UCSD-AML1 (cell line): Measurements from ENCODE around the gene CCDC85C.
"Not testable (repeated sequence)": the region's sequence is repeated elsewhere in the genome, so short reads cannot be mapped to it uniquely, and the experiment has no call there.

Experiments
- DNase-seq: peaks from one replicate; lab custom pipeline; 2025; ENCODE audit not compliant: unreplicated experiment; lab: John Stamatoyannopoulos, UW

Gene CCDC85C

GRCh38 chr14:99603471-99604277 is at the start of gene CCDC85C:
Gene CCDC85C, minus strand, starts transcription at chr14:99604207. Its CDS starts 248 bp downstream, at chr14:99603959.
- DNase-seq = no peak

GRCh38 chr14:99651953-99652746 is 48.1 kb upstream of the CCDC85C start:
- DNase-seq = no peak

DNA sequence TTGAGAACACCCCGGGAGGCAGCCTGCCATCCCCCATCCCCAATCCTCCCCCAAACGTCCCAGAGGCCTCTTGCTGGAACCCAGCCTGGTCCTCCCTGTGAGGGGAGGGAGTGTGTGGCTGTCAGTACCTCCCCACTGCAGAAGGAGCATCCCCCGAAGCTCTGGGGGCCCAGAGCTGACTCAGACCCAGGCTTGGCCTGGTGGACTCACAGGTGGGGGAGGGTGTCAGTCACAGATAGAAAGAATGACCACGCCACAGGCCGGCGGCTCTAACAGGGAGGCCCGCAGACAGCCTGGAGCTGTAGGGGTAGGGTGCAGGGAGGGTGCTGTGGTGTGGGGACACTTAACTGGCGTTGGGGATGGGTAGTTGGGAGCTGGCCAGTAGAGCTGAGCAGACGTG is 46.2 kb upstream of the CCDC85C start:
- DNase-seq = no peak

- DNase-seq = no peak
Observed at GRCh38 chr14:99649643-99650042, 45.6 kb upstream of the CCDC85C start.

- DNase-seq = no peak
Observed at GRCh38 chr14:99649219-99649618, 45.2 kb upstream of the CCDC85C start.

- no peak for DNase-seq
Observed at GRCh38 chr14:99648027-99648784, 44.2 kb upstream of the CCDC85C start.

DNA sequence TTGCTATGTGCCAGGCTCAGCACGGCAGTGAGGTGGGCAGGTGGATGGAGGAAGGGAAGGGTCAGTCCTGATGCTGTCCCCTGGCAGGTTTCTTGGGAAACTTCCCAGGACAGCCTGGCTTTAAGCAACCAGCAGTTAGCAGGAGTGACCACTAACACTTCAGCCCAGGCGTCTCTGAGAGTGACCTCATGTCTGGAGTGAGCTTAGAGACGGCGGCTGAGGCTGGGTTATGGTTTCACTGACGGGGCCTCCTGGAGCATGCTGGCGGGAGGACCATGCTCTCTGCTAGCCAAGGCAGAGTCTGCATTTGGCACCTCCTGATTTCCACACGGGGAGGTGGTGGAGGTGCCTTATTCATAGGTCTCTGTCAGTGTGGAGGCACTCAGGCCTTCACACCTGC is 43.4 kb upstream of the CCDC85C start:
- no peak for DNase-seq

DNA sequence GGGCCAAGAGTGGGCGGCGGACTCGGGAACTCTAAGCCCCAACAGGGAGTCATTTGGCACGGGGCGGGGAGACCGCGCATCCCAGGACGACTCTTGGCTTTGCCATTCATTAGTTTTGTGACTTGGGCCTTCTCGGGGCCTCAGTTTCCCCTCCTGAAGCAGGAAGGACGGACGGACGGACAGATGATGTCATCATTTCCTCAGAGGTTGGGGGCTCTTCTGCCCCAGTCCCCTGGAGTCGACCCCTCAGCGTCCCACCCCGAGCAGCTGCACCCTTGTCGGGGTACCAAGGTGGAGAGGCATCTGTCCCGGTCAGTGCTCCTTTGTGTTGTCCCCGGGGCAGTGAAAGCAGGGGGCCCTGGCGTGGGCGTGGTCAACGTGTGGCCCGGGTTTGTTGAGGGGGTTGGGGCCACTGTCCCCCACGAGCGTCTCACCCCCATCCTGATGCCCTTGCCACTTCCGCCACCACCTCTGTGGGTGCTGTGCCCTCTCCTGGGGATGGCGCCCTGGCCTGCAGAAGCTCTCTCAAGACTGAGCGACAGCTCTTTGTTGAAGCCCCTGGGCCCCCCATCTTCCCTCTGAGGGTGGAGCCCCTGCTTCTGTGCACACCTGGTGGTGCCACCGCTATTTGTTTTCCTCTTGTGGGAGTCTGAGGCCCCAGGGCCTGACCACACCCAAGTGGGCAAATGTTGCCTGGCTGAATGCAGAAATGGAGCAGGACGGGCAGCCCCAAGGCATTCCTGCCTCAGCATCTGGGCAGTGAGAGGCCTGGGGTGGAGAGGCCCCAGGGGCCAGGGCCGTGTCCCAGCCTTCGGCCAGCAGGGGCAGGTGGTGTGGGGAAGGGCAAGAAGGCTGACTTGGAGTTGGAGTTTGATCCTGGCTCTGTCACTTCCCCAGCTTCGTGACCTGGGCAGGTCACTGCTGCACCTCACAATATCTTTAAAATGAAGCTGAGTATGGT is 41.8 kb upstream of the CCDC85C start:
- DNase-seq = no peak

DNA sequence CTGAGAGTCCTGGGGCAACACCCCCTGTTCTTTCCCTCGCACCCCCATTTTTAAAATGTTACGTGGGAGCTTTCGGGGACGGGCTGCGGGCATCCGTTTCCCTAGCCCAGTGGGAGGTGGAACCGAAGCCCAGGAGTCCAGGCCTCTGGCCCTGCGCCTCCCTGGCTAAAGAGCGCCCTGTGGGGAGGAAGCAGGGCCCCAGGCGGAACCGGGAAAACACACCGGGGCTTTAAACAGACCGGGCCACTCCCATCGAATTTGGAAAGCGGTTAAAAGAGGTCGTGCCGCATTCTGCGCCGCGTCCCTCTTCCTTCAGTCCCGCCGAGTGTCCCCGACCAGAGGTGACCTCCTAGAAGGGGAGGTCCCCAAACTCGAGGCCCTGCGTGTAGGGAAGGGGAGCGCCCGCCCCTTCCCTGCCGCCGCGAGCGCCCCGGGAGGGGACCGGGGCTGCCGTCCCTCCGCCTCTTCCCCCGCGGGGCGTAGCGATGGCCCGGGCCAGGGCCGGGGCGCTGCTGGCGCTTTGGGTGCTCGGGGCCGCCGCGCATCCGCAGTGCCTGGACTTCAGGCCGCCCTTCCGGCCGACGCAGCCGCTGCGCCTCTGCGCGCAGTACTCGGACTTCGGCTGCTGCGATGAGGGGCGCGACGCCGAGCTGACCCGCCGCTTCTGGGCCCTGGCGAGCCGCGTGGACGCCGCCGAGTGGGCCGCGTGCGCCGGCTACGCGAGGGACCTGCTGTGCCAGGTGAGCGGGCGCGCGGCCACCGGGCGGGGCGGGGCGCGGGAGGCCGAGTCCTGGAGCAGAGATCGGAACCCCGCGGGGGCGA is 40.9 kb upstream of the CCDC85C start, which contains the start of gene HHIPL1:
Gene HHIPL1, plus strand, starts transcription at position 407 of the 822 bp plus-strand sequence. Its CDS starts 79 bp downstream, at position 486.
- no peak for DNase-seq

GRCh38 chr14:99644035-99644587 is 40.1 kb upstream of the CCDC85C start:
- DNase-seq = no peak

DNA sequence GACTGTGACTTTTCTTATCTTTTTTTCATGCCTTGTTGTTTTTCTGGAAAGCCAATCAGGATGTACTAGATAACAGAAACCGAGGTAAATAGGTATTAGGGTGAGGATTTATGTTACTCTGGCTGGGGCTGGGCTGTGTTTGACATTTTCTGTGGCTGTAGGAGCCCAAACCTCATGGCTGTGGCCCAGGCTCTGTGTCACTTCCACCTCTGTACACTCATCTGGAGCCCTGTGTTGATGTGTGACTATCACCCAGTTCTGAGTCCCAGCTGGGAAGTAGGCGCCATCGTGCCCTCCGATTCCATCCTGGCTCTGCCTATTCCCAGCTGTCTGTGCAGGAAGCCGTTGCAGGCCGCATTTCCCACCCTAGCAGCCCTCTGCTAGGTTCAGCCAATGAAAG is 39.3 kb upstream of the CCDC85C start:
- DNase-seq = no peak

DNA sequence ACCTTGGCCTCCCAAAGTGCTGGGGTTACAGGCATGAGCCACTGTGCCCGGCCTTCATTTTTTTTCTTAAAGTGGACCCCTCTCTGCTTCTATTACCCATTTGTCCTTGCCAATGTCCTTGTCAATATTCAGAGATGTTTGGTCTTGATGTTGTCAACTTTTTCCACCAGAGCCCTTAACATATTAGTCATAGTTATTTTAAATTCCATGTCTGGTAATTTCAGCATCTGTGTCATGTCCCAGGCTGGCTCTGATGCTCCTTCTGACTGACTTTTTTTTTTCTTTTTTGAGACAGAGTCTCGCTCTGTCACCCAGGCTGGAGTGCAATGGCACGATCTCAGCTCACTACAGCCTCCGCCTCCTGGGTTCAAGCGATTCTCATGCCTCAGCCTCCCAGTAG is 38.8 kb upstream of the CCDC85C start:
- DNase-seq = not testable (repeated sequence)

- no peak for DNase-seq
Observed at GRCh38 chr14:99637624-99638023, 33.6 kb upstream of the CCDC85C start.

GRCh38 chr14:99636487-99636886 is 32.5 kb upstream of the CCDC85C start:
- no peak for DNase-seq

DNA sequence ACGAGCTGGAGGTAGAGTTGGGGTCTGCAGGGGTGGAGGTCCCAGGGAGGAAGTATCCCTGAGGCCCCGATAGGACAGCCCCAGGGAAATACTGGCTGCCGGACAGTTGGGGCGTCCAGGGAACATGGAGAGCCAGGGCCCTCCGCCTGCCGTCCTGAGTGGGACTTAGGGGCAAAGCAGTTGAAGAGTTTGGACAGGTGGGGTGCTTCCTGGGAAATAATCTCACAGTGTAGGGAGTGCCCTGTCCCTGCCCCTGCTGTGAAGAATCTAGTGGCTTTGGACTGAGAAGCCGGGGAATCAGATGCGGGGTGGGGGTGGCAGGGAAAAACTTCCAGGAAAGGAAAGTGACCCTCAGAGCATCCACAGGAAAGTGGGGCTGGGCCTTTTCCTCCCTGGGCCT is 31.1 kb upstream of the CCDC85C start:
- no peak for DNase-seq

GRCh38 chr14:99634443-99634842 is 30.4 kb upstream of the CCDC85C start:
- DNase-seq = no peak

DNA sequence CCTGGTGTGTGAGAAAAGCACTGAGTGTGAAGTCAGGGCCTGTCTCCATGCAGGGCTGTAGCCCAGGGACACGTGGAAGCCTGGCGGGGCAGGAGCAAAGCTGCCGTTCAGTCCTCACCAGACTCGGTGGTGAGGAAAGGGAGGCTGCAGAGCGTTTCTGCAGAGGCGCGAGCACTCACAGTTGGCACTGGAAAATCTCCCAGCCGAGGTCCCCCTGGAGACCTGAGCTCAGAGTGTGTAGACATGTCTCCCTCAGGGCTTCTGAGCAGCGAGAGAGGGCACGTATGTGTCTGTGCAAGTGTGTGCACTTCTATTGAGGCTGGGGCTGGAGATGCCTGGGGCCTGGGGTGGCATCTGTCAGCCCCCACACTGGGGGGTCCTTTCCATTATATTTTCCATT is 29.9 kb upstream of the CCDC85C start:
- DNase-seq = no peak

- DNase-seq = no peak
Observed at GRCh38 chr14:99633141-99633540, 29.1 kb upstream of the CCDC85C start.

GRCh38 chr14:99632410-99633035 is 28.5 kb upstream of the CCDC85C start:
- no peak for DNase-seq
